ENCODE measurements around the gene PRKN.

GRCh38 chr6:161922631-161923119, 804.9 kb downstream of the PRKN start:
- TF ChIP-seq CTCF (conservative IDR thresholded peaks at IDR 0.05 in 1 of 2, IDR thresholded peaks at IDR 0.05 in 1 of 2; ENCODE audit: low read depth in 1 of 2, low read length in 2 of 2) = peak in 1 of 2 donors; percentile 62
- no peak for TF ChIP-seq EZH2 (IDR thresholded peaks at IDR 0.05; ENCODE audit: low read length, missing control alignments)

All from fibroblast of lung (primary cell).